ENCODE measurements around the gene WDR27. TPM values are rescaled to one million over a fixed set of nuclear protein-coding genes. Genes with fewer than 3 reads are reported as not detected.

The WDR27 gene
- total RNA-seq, 1 experiment from 2014 or later, result 63.0 TPM

GRCh38 chr6:169415179-169415578, 286.6 kb downstream of the WDR27 start:
- H2AFZ ChIP-seq (ENCODE audit: low read length), result no peak overlapping the region
- H3K9ac ChIP-seq (ENCODE audit: low read length), result no peak overlapping the region
- no peaks in the 10 kb centered on the region for H3K4me1 ChIP-seq (ENCODE audit: low read length)
- no peaks in the 10 kb centered on the region for H3K79me2 ChIP-seq (ENCODE audit: low read length)
- no peak overlapping the region for H3K4me3 ChIP-seq (ENCODE audit: low read length)
- no peaks in the 10 kb centered on the region for H3K9me3 ChIP-seq (ENCODE audit: low read length)
- H3K9me2 ChIP-seq (replicated peaks; ENCODE audit: insufficient read depth, low read length), result no peaks in the 10 kb centered on the region
- H3K4me2 ChIP-seq (ENCODE audit: low read depth, low read length, poor library complexity, severe bottlenecking), result no peak overlapping the region
- no peak for DNase-seq
- H3K27ac ChIP-seq (ENCODE audit: low read length), result no peak overlapping the region
- no peaks in the 10 kb centered on the region for H3K36me3 ChIP-seq (ENCODE audit: insufficient read depth, low read length)
- no peaks in the 10 kb centered on the region for H3K27me3 ChIP-seq (ENCODE audit: low read length)
- H4K20me1 ChIP-seq (ENCODE audit: insufficient read depth, low read depth, low read length), result no peaks in the 10 kb centered on the region

DNA sequence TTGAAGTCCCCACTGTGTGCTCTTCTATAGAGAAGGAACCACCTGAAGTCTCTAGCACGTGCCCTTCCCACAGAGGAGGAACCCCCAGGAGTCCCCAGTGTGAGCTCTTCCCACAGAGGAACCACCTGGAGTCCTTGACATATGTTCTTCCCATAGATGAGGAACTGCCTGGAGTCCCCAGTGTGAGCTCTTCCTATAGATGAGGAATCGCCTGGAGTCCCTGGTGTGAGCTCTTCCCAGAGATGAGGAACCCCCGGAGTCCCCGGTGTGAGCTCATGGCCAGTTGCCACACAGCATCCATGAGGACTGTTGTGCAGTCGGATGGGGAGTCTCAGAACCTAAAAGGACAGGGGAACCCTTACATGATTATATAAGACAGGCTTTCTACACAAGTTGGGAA, 290.1 kb downstream of the WDR27 start:
- no peaks in the 10 kb centered on the region for H3K27me3 ChIP-seq (ENCODE audit: low read length)
- DNase-seq, result no peak
- no peaks in the 10 kb centered on the region for H4K20me1 ChIP-seq (ENCODE audit: insufficient read depth, low read depth, low read length)
- no peaks in the 10 kb centered on the region for H3K4me1 ChIP-seq (ENCODE audit: low read length)
- H3K9ac ChIP-seq (ENCODE audit: low read length), result no peak overlapping the region
- H3K4me3 ChIP-seq (ENCODE audit: low read length), result no peak overlapping the region
- no peak overlapping the region for H3K4me2 ChIP-seq (ENCODE audit: low read depth, low read length, poor library complexity, severe bottlenecking)
- H3K27ac ChIP-seq (ENCODE audit: low read length), result no peak overlapping the region
- H3K9me2 ChIP-seq (replicated peaks; ENCODE audit: insufficient read depth, low read length), result no peaks in the 10 kb centered on the region
- no peaks in the 10 kb centered on the region for H3K36me3 ChIP-seq (ENCODE audit: insufficient read depth, low read length)
- H3K79me2 ChIP-seq (ENCODE audit: low read length), result no peaks in the 10 kb centered on the region
- H3K9me3 ChIP-seq (ENCODE audit: low read length), result no peaks in the 10 kb centered on the region
- no peak overlapping the region for H2AFZ ChIP-seq (ENCODE audit: low read length)

DNA sequence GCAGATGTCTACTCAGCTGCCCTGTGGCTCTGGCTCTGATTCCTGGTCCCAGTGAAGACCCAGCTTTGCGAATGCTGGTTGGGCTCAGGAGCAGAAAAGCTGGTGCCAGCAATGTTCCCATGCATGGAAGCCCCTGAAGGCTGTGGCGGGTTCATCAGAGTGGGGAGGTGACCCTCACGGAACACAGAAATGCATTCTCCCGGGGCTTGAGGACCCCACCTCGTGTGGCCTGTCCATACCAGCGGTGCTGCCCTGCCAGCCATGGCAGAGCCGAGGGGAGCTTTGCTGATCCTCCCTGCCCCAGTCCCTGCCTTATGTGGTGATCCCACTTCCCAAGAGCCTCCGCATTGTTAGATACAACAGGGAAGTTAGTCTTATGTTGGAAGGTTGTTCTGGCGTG, 290.5 kb downstream of the WDR27 start:
- Histone ChIP-seq H2AFZ (ENCODE audit: low read length) (no peak overlapping the region), H3K4me2 (ENCODE audit: low read depth, low read length, poor library complexity, severe bottlenecking) (no peak overlapping the region), H3K36me3 (ENCODE audit: insufficient read depth, low read length) (no peaks in the 10 kb centered on the region), H3K4me3 (ENCODE audit: low read length) (no peak overlapping the region), H3K27me3 (ENCODE audit: low read length) (no peaks in the 10 kb centered on the region), H3K4me1 (ENCODE audit: low read length) (no peaks in the 10 kb centered on the region), H3K79me2 (ENCODE audit: low read length) (no peaks in the 10 kb centered on the region), H3K27ac (ENCODE audit: low read length) (no peak overlapping the region), H4K20me1 (ENCODE audit: insufficient read depth, low read depth, low read length) (no peaks in the 10 kb centered on the region), H3K9ac (ENCODE audit: low read length) (no peak overlapping the region), H3K9me2 (replicated peaks; ENCODE audit: insufficient read depth, low read length) (no peaks in the 10 kb centered on the region), H3K9me3 (ENCODE audit: low read length) (no peaks in the 10 kb centered on the region)
- no peak for DNase-seq

GRCh38 chr6:169409742-169410312, 292.0 kb downstream of the WDR27 start:
- Histone ChIP-seq H3K4me1 (ENCODE audit: low read length) (no peaks in the 10 kb centered on the region), H3K9me2 (replicated peaks; ENCODE audit: insufficient read depth, low read length) (no peaks in the 10 kb centered on the region), H3K79me2 (ENCODE audit: low read length) (no peaks in the 10 kb centered on the region), H3K9ac (ENCODE audit: low read length) (no peak overlapping the region), H3K36me3 (ENCODE audit: insufficient read depth, low read length) (no peaks in the 10 kb centered on the region), H3K4me2 (ENCODE audit: low read depth, low read length, poor library complexity, severe bottlenecking) (no peak overlapping the region), H4K20me1 (ENCODE audit: insufficient read depth, low read depth, low read length) (no peaks in the 10 kb centered on the region), H2AFZ (ENCODE audit: low read length) (no peak overlapping the region), H3K9me3 (ENCODE audit: low read length) (no peaks in the 10 kb centered on the region), H3K4me3 (ENCODE audit: low read length) (no peak overlapping the region), H3K27me3 (ENCODE audit: low read length) (no peaks in the 10 kb centered on the region), H3K27ac (ENCODE audit: low read length) (no peak overlapping the region)
- no peak for DNase-seq

GRCh38 chr6:169407325-169407724, 294.5 kb downstream of the WDR27 start:
- Histone ChIP-seq H3K4me1 (ENCODE audit: low read length) (no peaks in the 10 kb centered on the region), H4K20me1 (ENCODE audit: insufficient read depth, low read depth, low read length) (no peaks in the 10 kb centered on the region), H3K4me2 (ENCODE audit: low read depth, low read length, poor library complexity, severe bottlenecking) (no peak overlapping the region), H3K4me3 (ENCODE audit: low read length) (no peak overlapping the region), H3K9ac (ENCODE audit: low read length) (no peak overlapping the region), H3K9me2 (replicated peaks; ENCODE audit: insufficient read depth, low read length) (no peaks in the 10 kb centered on the region), H3K9me3 (ENCODE audit: low read length) (no peaks in the 10 kb centered on the region), H3K27ac (ENCODE audit: low read length) (no peak overlapping the region), H3K79me2 (ENCODE audit: low read length) (no peaks in the 10 kb centered on the region), H3K27me3 (ENCODE audit: low read length) (no peaks in the 10 kb centered on the region), H2AFZ (ENCODE audit: low read length) (no peak overlapping the region), H3K36me3 (ENCODE audit: insufficient read depth, low read length) (no peaks in the 10 kb centered on the region)
- no peak for DNase-seq

Other genes starting within 250 kb of the WDR27 start
- gene C6orf120, start 97 bp upstream of the WDR27 start, total RNA-seq (2014; rRNA removed; shearing (Covaris generic); ENCODE audit: low replicate concordance), result 43.9 and 51.4 TPM in 2 replicates
- gene PHF10, start 22.5 kb upstream of the WDR27 start, total RNA-seq (2014; rRNA removed; shearing (Covaris generic); ENCODE audit: low replicate concordance), result 37.9 and 53.2 TPM in 2 replicates
- gene DYNLT2, start 49.5 kb upstream of the WDR27 start, total RNA-seq (2014; rRNA removed; shearing (Covaris generic); ENCODE audit: low replicate concordance), result 5.8 and 6.1 TPM in 2 replicates
- gene ERMARD, start 49.6 kb upstream of the WDR27 start, total RNA-seq (2014; rRNA removed; shearing (Covaris generic); ENCODE audit: low replicate concordance), result 12.6 and 38.5 TPM in 2 replicates

Data from Karpas-422 (cell line).